ENCODE results near the gene TMEM238. TPM values are rescaled to one million over a fixed set of nuclear protein-coding genes. Genes with fewer than 3 reads are reported as not detected.
A peak's percentile ranks its signal among the peaks of the same experiment; 100 is the strongest.
"Not testable (repeated sequence)": the region's sequence is repeated elsewhere in the genome, so short reads cannot be mapped to it uniquely, and the experiment has no call there.

The TMEM238 gene, protein sequence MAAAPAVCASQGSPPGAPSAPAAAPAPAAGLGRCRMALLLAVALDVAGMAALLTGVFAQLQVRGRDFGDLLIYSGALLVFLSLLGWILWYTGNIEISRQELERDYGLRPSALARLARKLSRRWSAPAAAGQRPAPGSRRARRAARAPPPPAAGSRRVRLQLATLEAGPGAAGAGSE
- 7.9 and 10.5 TPM in 2 replicates for total RNA-seq

GRCh38 chr19:55384131-55384919 is at the start of gene TMEM238:
Gene TMEM238, minus strand, starts transcription at chr19:55384292. Its CDS starts 33 bp downstream, at chr19:55384259.
- intact Hi-C loops (cut with micrococcal nuclease): loop anchor here (2.0 to 10.0 kb wide), 2 partner anchors 22 to 220 kb away; partner anchors contain the start of genes UBE2S, ZNF524 and ZNF865
- H3K36me3 Mint-ChIP-seq (ENCODE audit: low read depth): peaks cover 62% of the 10 kb centered on the region

GRCh38 chr19:55433292-55433691 is 49.2 kb upstream of the TMEM238 start:
- no peak for DNase-seq (ENCODE audit: low spot score)
- intact Hi-C loops (cut with micrococcal nuclease): no loop called here
- no peak overlapping the region for H3K4me3 Mint-ChIP-seq (ENCODE audit: low read depth)
- peaks cover 10% of the 10 kb centered on the region for H3K27me3 Mint-ChIP-seq (ENCODE audit: low read depth)
- no peaks in the 10 kb centered on the region for H3K4me1 Mint-ChIP-seq (ENCODE audit: low read depth)
- H3K9me3 Mint-ChIP-seq: no peaks in the 10 kb centered on the region
- H3K27ac Mint-ChIP-seq: no peak overlapping the region
- H3K36me3 Mint-ChIP-seq (ENCODE audit: low read depth): no peaks in the 10 kb centered on the region

More at GRCh38 chr19:55384131-55384919, at the start of gene TMEM238:
- Mint-ChIP-seq H3K4me1 (ENCODE audit: low read depth) (peaks cover 41% of the 10 kb centered on the region), H3K27me3 (ENCODE audit: low read depth) (no peaks in the 10 kb centered on the region), H3K9me3 (no peaks in the 10 kb centered on the region), H3K27ac (peak within 1 kb of the TSS; percentile 94), H3K4me3 (ENCODE audit: low read depth) (peak within 1 kb of the TSS; percentile 100)
- peak; percentile 52 for DNase-seq (ENCODE audit: low spot score)

DNA sequence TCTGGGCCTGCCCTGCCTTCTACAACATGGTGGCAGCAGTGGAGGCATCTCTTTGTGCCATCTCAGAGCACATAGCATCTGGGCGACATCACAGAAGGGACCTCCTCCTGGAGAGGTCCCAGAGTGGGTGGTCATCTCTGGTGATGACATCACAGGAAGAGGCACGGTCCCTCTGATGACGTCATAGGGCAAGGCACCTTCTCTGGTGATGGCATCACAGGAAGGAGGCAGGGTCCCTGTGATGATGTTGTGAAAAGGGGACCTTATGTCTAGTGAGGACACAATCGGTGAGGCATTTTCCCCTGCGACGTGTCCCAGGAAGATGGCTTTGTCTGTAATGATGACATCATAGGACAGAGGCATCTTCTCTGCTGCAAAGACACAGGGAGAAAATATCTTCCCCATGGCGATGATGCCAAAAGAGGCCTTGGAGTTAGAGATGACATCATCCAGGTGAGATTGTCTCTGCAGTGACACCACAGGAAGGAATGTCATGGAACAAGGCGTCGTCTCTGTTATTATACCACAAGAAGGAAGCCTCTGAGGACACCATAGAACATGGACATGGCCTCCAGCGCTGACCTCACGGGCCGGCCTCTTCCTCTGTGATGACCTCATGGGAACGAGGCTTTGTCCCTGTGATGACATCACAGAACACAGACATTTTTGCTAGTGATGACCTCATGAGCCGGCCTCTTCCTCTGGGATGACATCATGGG is 48.3 kb upstream of the TMEM238 start:
- DNase-seq (ENCODE audit: low spot score): no peak
- intact Hi-C loops (cut with micrococcal nuclease): no loop called here
- Mint-ChIP-seq H3K36me3 (ENCODE audit: low read depth) (no peaks in the 10 kb centered on the region), H3K27me3 (ENCODE audit: low read depth) (peaks cover 10% of the 10 kb centered on the region), H3K4me3 (ENCODE audit: low read depth) (no peak overlapping the region), H3K27ac (no peak overlapping the region), H3K9me3 (no peaks in the 10 kb centered on the region), H3K4me1 (ENCODE audit: low read depth) (no peaks in the 10 kb centered on the region)

- no peak for DNase-seq (ENCODE audit: low spot score)
- Mint-ChIP-seq H3K27ac (no peak overlapping the region), H3K9me3 (no peaks in the 10 kb centered on the region), H3K36me3 (ENCODE audit: low read depth) (no peaks in the 10 kb centered on the region), H3K4me3 (ENCODE audit: low read depth) (no peak overlapping the region), H3K27me3 (ENCODE audit: low read depth) (peaks cover 3% of the 10 kb centered on the region), H3K4me1 (ENCODE audit: low read depth) (no peaks in the 10 kb centered on the region)
- intact Hi-C loops (cut with micrococcal nuclease): no loop called here
Observed at GRCh38 chr19:55431183-55431582, 47.1 kb upstream of the TMEM238 start.

DNA sequence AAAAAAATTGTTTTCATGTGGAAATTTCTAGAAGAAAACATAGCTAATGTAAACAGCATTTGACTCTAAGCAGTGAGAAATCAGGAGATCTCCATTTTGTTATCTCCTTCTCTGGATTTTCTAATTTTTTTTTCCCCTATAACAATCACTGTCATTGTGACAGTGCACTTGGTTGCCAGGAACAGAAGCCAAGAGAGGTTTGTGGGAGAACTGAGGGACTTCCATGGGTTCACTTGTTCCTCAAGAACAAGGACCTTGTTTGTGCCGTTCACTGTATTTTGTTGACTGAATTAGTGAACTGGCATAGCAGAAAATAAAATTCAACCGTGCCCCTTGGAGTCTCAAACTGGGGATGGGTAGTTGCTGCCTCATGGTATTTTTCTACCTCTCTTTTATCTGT is 42.0 kb upstream of the TMEM238 start:
- Mint-ChIP-seq H3K27me3 (ENCODE audit: low read depth) (peaks cover 9% of the 10 kb centered on the region), H3K27ac (no peak overlapping the region), H3K4me3 (ENCODE audit: low read depth) (no peak overlapping the region), H3K4me1 (ENCODE audit: low read depth) (peaks cover 6% of the 10 kb centered on the region), H3K36me3 (ENCODE audit: low read depth) (no peaks in the 10 kb centered on the region), H3K9me3 (no peaks in the 10 kb centered on the region)
- intact Hi-C loops (cut with micrococcal nuclease): no loop called here
- DNase-seq (ENCODE audit: low spot score): no peak

DNA sequence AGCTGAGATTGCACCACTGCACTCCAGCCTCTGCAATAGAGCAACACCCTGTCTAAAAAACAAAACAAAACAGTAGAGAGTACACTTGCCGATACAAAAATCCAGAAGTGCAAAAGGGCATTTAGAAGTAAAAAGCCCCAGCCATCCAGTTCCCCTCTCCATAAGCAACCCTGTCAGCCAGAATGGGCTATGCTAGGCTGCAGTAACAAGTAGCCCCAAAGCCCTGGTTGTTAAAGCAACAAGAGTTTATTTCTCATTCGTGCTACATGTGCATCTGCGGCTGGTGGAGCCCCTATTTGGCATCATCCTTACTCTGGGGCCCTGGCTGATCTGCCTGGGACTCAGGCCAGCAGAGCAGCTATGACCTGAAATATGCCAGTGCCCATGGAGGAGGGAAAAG is 40.4 kb upstream of the TMEM238 start:
- H3K4me1 Mint-ChIP-seq (ENCODE audit: low read depth): peaks cover 6% of the 10 kb centered on the region
- intact Hi-C loops (cut with micrococcal nuclease): no loop called here
- DNase-seq (ENCODE audit: low spot score): no peak
- no peak overlapping the region for H3K4me3 Mint-ChIP-seq (ENCODE audit: low read depth)
- H3K27ac Mint-ChIP-seq: no peak overlapping the region
- H3K9me3 Mint-ChIP-seq: no peaks in the 10 kb centered on the region
- peaks cover 13% of the 10 kb centered on the region for H3K27me3 Mint-ChIP-seq (ENCODE audit: low read depth)
- H3K36me3 Mint-ChIP-seq (ENCODE audit: low read depth): no peaks in the 10 kb centered on the region

- Mint-ChIP-seq H3K4me1 (ENCODE audit: low read depth) (peaks cover 6% of the 10 kb centered on the region), H3K27me3 (ENCODE audit: low read depth) (peaks cover 13% of the 10 kb centered on the region), H3K4me3 (ENCODE audit: low read depth) (no peak overlapping the region), H3K9me3 (no peaks in the 10 kb centered on the region), H3K27ac (no peak overlapping the region), H3K36me3 (ENCODE audit: low read depth) (no peaks in the 10 kb centered on the region)
- intact Hi-C loops (cut with micrococcal nuclease): no loop called here
- no peak for DNase-seq (ENCODE audit: low spot score)
Observed at GRCh38 chr19:55423225-55424005, 39.3 kb upstream of the TMEM238 start.

GRCh38 chr19:55421281-55421680 is 37.2 kb upstream of the TMEM238 start:
- H3K4me1 Mint-ChIP-seq (ENCODE audit: low read depth); intact Hi-C loops (cut with micrococcal nuclease); H3K27ac Mint-ChIP-seq; H3K36me3 Mint-ChIP-seq (ENCODE audit: low read depth); DNase-seq (ENCODE audit: low spot score); H3K9me3 Mint-ChIP-seq; H3K4me3 Mint-ChIP-seq (ENCODE audit: low read depth): not testable (repeated sequence)
- peaks cover 15% of the 10 kb centered on the region for H3K27me3 Mint-ChIP-seq (ENCODE audit: low read depth)

GRCh38 chr19:55419624-55420236 is 35.6 kb upstream of the TMEM238 start:
- peaks cover 9% of the 10 kb centered on the region for H3K4me1 Mint-ChIP-seq (ENCODE audit: low read depth)
- no peak overlapping the region for H3K4me3 Mint-ChIP-seq (ENCODE audit: low read depth)
- H3K36me3 Mint-ChIP-seq (ENCODE audit: low read depth): no peaks in the 10 kb centered on the region
- no peak overlapping the region for H3K27ac Mint-ChIP-seq
- peaks cover 12% of the 10 kb centered on the region for H3K27me3 Mint-ChIP-seq (ENCODE audit: low read depth)
- intact Hi-C loops (cut with micrococcal nuclease): loop anchor here (2.0 kb wide), 1 partner anchor 127 kb away; no protein-coding TSS in a partner anchor
- no peaks in the 10 kb centered on the region for H3K9me3 Mint-ChIP-seq
- DNase-seq (ENCODE audit: low spot score): no peak

DNA sequence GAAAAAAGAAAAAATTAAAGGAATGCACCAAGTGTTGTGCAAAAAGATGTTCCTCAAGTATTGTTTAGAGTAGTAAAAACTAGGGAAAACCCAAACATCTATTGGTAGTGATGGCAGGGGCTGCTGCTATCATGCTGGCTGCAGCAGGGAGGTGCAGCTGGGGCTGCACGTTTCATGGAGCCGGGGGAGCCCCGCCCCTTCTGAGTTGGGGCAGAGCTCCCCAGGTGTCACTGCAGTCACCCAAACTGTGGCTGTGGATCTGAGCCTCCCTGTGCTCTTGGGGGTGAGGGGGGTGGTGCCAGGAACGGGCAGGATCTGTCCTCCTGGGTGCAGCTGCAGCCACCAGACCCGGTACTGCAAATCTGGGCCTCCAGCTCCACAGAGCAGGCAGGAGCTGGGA is 35.0 kb upstream of the TMEM238 start:
- Mint-ChIP-seq H3K9me3 (no peaks in the 10 kb centered on the region), H3K27ac (no peak overlapping the region), H3K4me1 (ENCODE audit: low read depth) (peaks cover 9% of the 10 kb centered on the region), H3K27me3 (ENCODE audit: low read depth) (peaks cover 10% of the 10 kb centered on the region), H3K36me3 (ENCODE audit: low read depth) (no peaks in the 10 kb centered on the region), H3K4me3 (ENCODE audit: low read depth) (no peak overlapping the region)
- no peak for DNase-seq (ENCODE audit: low spot score)
- intact Hi-C loops (cut with micrococcal nuclease): loop anchor here (2.0 kb wide), 1 partner anchor 126 kb away; no protein-coding TSS in a partner anchor

DNA sequence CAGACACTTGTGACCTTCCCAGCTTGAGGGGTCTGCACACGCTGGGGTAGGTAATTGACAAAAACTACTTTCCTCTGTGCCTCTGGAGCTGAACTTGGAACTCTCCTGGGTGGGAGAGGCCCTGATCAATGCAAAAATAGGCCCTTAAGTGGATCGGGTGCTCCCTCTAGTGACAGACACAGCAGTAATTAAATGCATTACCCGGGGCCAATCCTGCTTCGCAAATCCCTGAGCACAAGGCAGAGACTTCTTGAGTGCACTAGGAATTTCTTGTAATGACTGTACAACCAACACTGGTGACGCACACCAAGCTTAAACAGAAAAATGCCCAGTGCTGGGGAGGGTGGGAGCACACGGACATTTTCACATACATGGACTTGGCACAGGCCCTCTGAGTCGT is 34.1 kb upstream of the TMEM238 start:
- Mint-ChIP-seq H3K4me3 (ENCODE audit: low read depth) (no peak overlapping the region), H3K36me3 (ENCODE audit: low read depth) (no peaks in the 10 kb centered on the region), H3K27ac (no peak overlapping the region), H3K9me3 (no peaks in the 10 kb centered on the region), H3K4me1 (ENCODE audit: low read depth) (peaks cover 9% of the 10 kb centered on the region), H3K27me3 (ENCODE audit: low read depth) (peaks cover 10% of the 10 kb centered on the region)
- DNase-seq (ENCODE audit: low spot score): peak; percentile 26
- intact Hi-C loops (cut with micrococcal nuclease): loop anchor here (2.0 kb wide), 1 partner anchor 125 kb away; no protein-coding TSS in a partner anchor

GRCh38 chr19:55410168-55410567 is 26.1 kb upstream of the TMEM238 start:
- Mint-ChIP-seq H3K4me1 (ENCODE audit: low read depth) (peaks cover 19% of the 10 kb centered on the region), H3K27ac (no peak overlapping the region), H3K27me3 (ENCODE audit: low read depth) (peaks cover 7% of the 10 kb centered on the region), H3K36me3 (ENCODE audit: low read depth) (peaks cover 37% of the 10 kb centered on the region), H3K9me3 (peaks cover 16% of the 10 kb centered on the region), H3K4me3 (ENCODE audit: low read depth) (no peak overlapping the region)
- intact Hi-C loops (cut with micrococcal nuclease): no loop called here
- no peak for DNase-seq (ENCODE audit: low spot score)
